H1 (cell line): Measurements from ENCODE around the gene STH. TPM values are rescaled to one million over a fixed set of nuclear protein-coding genes. Genes with fewer than 3 reads are reported as not detected.

Experiments
- CTCF ChIA-PET: fragments of 300-600 bp; sonication (Branson Sonifier 250); formaldehyde crosslinking; loops from one replicate; lab custom pipeline; 2021; ENCODE audit not compliant: partially characterized antibody; lab: Charles Lee
- POLR2A ChIA-PET: fragments of 300-600 bp; sonication (Branson Sonifier 250); formaldehyde crosslinking; loops from one replicate; lab custom pipeline; 2021; ENCODE audit warnings: inconsistent platforms; ENCODE audit not compliant: partially characterized antibody; lab: Charles Lee
- DNase-seq, 2 experiments: peaks; one replicate each; pipeline versions ENCODE4 v3.0.0 to v3.0.0-alpha.2; 2010 to 2022; ENCODE audit warnings: low spot score in 2 of 2, low read depth in 1 of 2, mixed read lengths in 1 of 2
- FAIRE-seq: peaks from 2 replicates; lab custom pipeline; 2011; peaks lifted over from hg19 to GRCh38; lab: Jason Lieb, UNC
- H2AFZ ChIP-seq: 2 replicates; pipeline ENCODE4 v1.8.1; 2012; ENCODE audit warnings: low read length, inconsistent platforms
- H2AK5ac ChIP-seq: 2 replicates; pipeline ENCODE4 v1.6.1; 2013; ENCODE audit warnings: low read depth, low read length
- H2BK120ac ChIP-seq: replicated peaks from 2 replicates; pipeline ENCODE3; 2013; ENCODE audit warnings: low read depth, low read length, inconsistent platforms
- H2BK12ac ChIP-seq: 2 replicates; pipeline ENCODE4 v1.6.1; 2013; ENCODE audit warnings: low read depth, low read length
- H2BK15ac ChIP-seq: 2 replicates; pipeline ENCODE4 v1.6.1; 2013; ENCODE audit warnings: low read length
- H2BK20ac ChIP-seq: 2 replicates; pipeline ENCODE4 v1.6.1; 2013; ENCODE audit warnings: low read length
- H2BK5ac ChIP-seq: 2 replicates; pipeline ENCODE4 v1.6.1; 2013; ENCODE audit warnings: low read depth, low read length
- H3K14ac ChIP-seq: 2 replicates; pipeline ENCODE4 v1.6.1; 2013; ENCODE audit warnings: inconsistent platforms; ENCODE audit not compliant: insufficient read length
- H3K18ac ChIP-seq: 2 replicates; pipeline ENCODE4 v1.6.1; 2013; ENCODE audit warnings: low read length; ENCODE audit errors: extremely low read depth
- H3K23ac ChIP-seq: 2 replicates; pipeline ENCODE4 v1.6.1; 2013; ENCODE audit warnings: inconsistent platforms; ENCODE audit not compliant: insufficient read length
- H3K23me2 ChIP-seq: 2 replicates; pipeline ENCODE4 v1.6.1; 2013; ENCODE audit warnings: low read depth, low read length
- H3K27ac ChIP-seq: 2 replicates; pipeline ENCODE4 v1.6.1; 2011; ENCODE audit warnings: low read depth, low read length, inconsistent platforms
- H3K27me3 ChIP-seq, 4 experiments: replicated peaks in 1 of 4; 1 replicate in 1 of 4; 2 replicates in 3 of 4; pipeline versions ENCODE4 v1.6.1 to v1.8.1; 2011 to 2013; ENCODE audit warnings: low read length in 3 of 4, mild to moderate bottlenecking in 3 of 4, inconsistent platforms in 2 of 4, mixed read lengths in 2 of 4, moderate library complexity in 1 of 4; ENCODE audit not compliant: control insufficient read depth in 3 of 4, insufficient read depth in 3 of 4; ENCODE audit errors: extremely low read depth in 1 of 4
- H3K36me3 ChIP-seq, 4 experiments: 2 replicates each; pipeline versions ENCODE4 v1.6.1 to v1.8.1; 2011 to 2013; ENCODE audit warnings: mild to moderate bottlenecking in 4 of 4, low read length in 3 of 4, moderate library complexity in 2 of 4, control low read depth in 1 of 4, inconsistent platforms in 1 of 4; ENCODE audit not compliant: insufficient read depth in 4 of 4, control insufficient read depth in 2 of 4
- H3K4ac ChIP-seq: replicated peaks from 2 replicates; pipeline ENCODE3; 2013; ENCODE audit warnings: low read length, low read depth, mixed read lengths, inconsistent platforms; ENCODE audit not compliant: insufficient read length
- H3K4me1 ChIP-seq, 4 experiments: replicated peaks in 1 of 4; 1 replicate in 1 of 4; 2 replicates in 3 of 4; pipeline versions ENCODE4 v1.6.1 to v1.8.1; 2011 to 2013; ENCODE audit warnings: low read length in 3 of 4, inconsistent platforms in 2 of 4, mixed read lengths in 1 of 4; ENCODE audit not compliant: insufficient read depth in 4 of 4, control insufficient read depth in 3 of 4
- H3K4me2 ChIP-seq, 2 experiments: 2 replicates each; pipeline versions ENCODE4 v1.6.1 to v1.8.1; 2011 to 2013; ENCODE audit warnings: low read depth in 2 of 2, low read length in 2 of 2, control low read depth in 1 of 2, inconsistent platforms in 1 of 2, mild to moderate bottlenecking in 1 of 2; ENCODE audit not compliant: insufficient read depth in 1 of 2
- H3K4me3 ChIP-seq, 4 experiments: fragments of 200-600, 300-600 bp in 1 of 4; sonication (generic), shearing (Covaris generic), sonication (Bioruptor Twin) in 1 of 4; 2 replicates each; pipeline versions ENCODE4 v1.5.1 to v1.8.1; 2011 to 2016; ENCODE audit warnings: low read length in 4 of 4, low read depth in 3 of 4, control low read depth in 2 of 4, inconsistent platforms in 2 of 4, mild to moderate bottlenecking in 2 of 4, mixed read lengths in 1 of 4, moderate library complexity in 1 of 4; ENCODE audit not compliant: insufficient read depth in 2 of 4; ENCODE audit errors: extremely low read depth in 1 of 4
- H3K56ac ChIP-seq: replicated peaks from 2 replicates; pipeline ENCODE3; 2013; ENCODE audit warnings: low read depth, mild to moderate bottlenecking, mixed read lengths, low read length, inconsistent platforms; ENCODE audit not compliant: insufficient read length
- H3K79me1 ChIP-seq: 2 replicates; pipeline ENCODE4 v1.6.1; 2013; ENCODE audit warnings: low read depth, low read length, control low read depth
- H3K79me2 ChIP-seq, 2 experiments: 2 replicates each; pipeline versions ENCODE4 v1.6.1 to v1.8.1; 2012 to 2013; ENCODE audit warnings: low read length in 2 of 2, mild to moderate bottlenecking in 2 of 2, inconsistent platforms in 1 of 2; ENCODE audit not compliant: insufficient read depth in 2 of 2, control insufficient read depth in 1 of 2
- H3K9ac ChIP-seq, 4 experiments: replicated peaks in 1 of 4; 1 replicate in 1 of 4; 2 replicates in 3 of 4; pipeline versions ENCODE4 v1.6.1 to v1.8.1; 2011 to 2013; ENCODE audit warnings: low read depth in 3 of 4, low read length in 3 of 4, control low read depth in 2 of 4, mild to moderate bottlenecking in 2 of 4, moderate library complexity in 2 of 4, inconsistent platforms in 1 of 4; ENCODE audit errors: extremely low read depth in 1 of 4
- H3K9me3 ChIP-seq, 2 experiments: 2 replicates each; pipeline versions ENCODE4 v1.6.1 to v1.8.1; 2012 to 2013; ENCODE audit warnings: mild to moderate bottlenecking in 2 of 2, moderate library complexity in 2 of 2, control low read depth in 1 of 2, inconsistent platforms in 1 of 2, low read depth in 1 of 2, low read length in 1 of 2, mixed read lengths in 1 of 2; ENCODE audit not compliant: insufficient read depth in 2 of 2
- H4K20me1 ChIP-seq, 2 experiments: replicated peaks in 1 of 2; 2 replicates each; pipeline versions ENCODE3 to v1.8.1; 2011 to 2013; ENCODE audit warnings: inconsistent platforms in 2 of 2, low read length in 2 of 2, mild to moderate bottlenecking in 1 of 2; ENCODE audit not compliant: insufficient read depth in 2 of 2, control insufficient read depth in 1 of 2
- H4K5ac ChIP-seq: 2 replicates; pipeline ENCODE4 v1.6.1; 2013; ENCODE audit warnings: low read length, low read depth, mixed read lengths, inconsistent platforms; ENCODE audit not compliant: insufficient read length
- H4K8ac ChIP-seq: 2 replicates; pipeline ENCODE4 v1.8.0; 2013; ENCODE audit warnings: mild to moderate bottlenecking, moderate library complexity, low read length, inconsistent platforms; ENCODE audit not compliant: insufficient read depth; ENCODE audit errors: extremely low read depth
- H4K91ac ChIP-seq: replicated peaks from 2 replicates; pipeline ENCODE3; 2013; ENCODE audit warnings: low read length, mixed read lengths, inconsistent platforms; ENCODE audit not compliant: insufficient read length
- ATF2 ChIP-seq: IDR thresholded peaks from 2 replicates; pipeline ENCODE4 v1.6.1; 2012; ENCODE audit warnings: low read length, inconsistent platforms
- CBX5 ChIP-seq: fragments of 300-800, 300-1000 bp; sonication (generic); IDR thresholded peaks from 2 replicates; pipeline ENCODE4 v1.7.1; 2016; ENCODE audit warnings: antibody characterized with exemption, low read length, low read depth
- CBX8 ChIP-seq: fragments of 300-800, 300-1000 bp; sonication (generic); IDR thresholded peaks from 2 replicates; pipeline ENCODE4 v1.7.1; 2016; ENCODE audit warnings: low read depth, low read length, borderline replicate concordance
- CEBPB ChIP-seq: IDR thresholded peaks from 2 replicates; pipeline ENCODE4 v1.6.1; 2012; ENCODE audit warnings: low read depth, low read length
- EGR1 ChIP-seq: IDR thresholded peaks from 2 replicates; pipeline ENCODE4 v1.6.1; 2011; ENCODE audit warnings: low read depth, low read length, borderline replicate concordance
- EZH2 ChIP-seq: fragments of 200-600 bp; sonication (generic); IDR thresholded peaks from 2 replicates; pipeline ENCODE4 v1.7.1; 2012; ENCODE audit warnings: low read depth, mild to moderate bottlenecking, moderate library complexity, low read length, inconsistent platforms; ENCODE audit not compliant: severe bottlenecking
- FOSL1 ChIP-seq: IDR thresholded peaks from 2 replicates; pipeline ENCODE4 v1.6.1; 2011; ENCODE audit warnings: mild to moderate bottlenecking, low read depth, low read length, moderate library complexity; ENCODE audit not compliant: insufficient read depth
- NANOG ChIP-seq: IDR thresholded peaks from 2 replicates; pipeline ENCODE4 v1.6.1; 2011; ENCODE audit warnings: low read length, low read depth, mild to moderate bottlenecking, inconsistent platforms; ENCODE audit not compliant: insufficient read depth, poor library complexity, severe bottlenecking
- RFX5 ChIP-seq: IDR thresholded peaks from 2 replicates; pipeline ENCODE4 v1.6.1; 2011; ENCODE audit warnings: low read depth, low read length, improper control_type of control experiment, borderline replicate concordance
- WGBS, 2 experiments: shearing (Covaris generic) in 1 of 2; methylation state at CpG; one replicate each; pipeline versions ENCODE4 v1.1.6 to v1.1.7; 2013 to 2015; ENCODE audit warnings: low lambda C conversion rate in 2 of 2, mixed read lengths in 2 of 2, inconsistent platforms in 1 of 2, low coverage in 1 of 2, missing lambda C conversion rate in 1 of 2; ENCODE audit not compliant: insufficient replicate concordance in 2 of 2, insufficient coverage in 1 of 2, insufficient read length in 1 of 2; ENCODE audit errors: extremely low coverage in 1 of 2, missing lambda C conversion rate in 1 of 2; 5-methylcytosine and 5-hydroxymethylcytosine counted together
- polyA plus RNA-seq, 7 experiments: library from polyadenylated mRNA; depleted of rRNA in 3 of 7; stranded (reverse) in 5 of 7; unstranded in 2 of 7; fragments of >200 nt in 5 of 7; fragments of 200-250 nt in 2 of 7; gene quantifications; 1 replicate in 5 of 7; 2 replicates in 1 of 7; 4 replicates in 1 of 7; pipeline versions ENCODE4 v1.2.1 to v1.2.3, GENCODE V29; 2011 to 2013; ENCODE audit warnings: missing spikeins in 2 of 7, mixed read lengths in 2 of 7
- total RNA-seq: library from RNA; stranded (reverse); fragmentation: NEBNext Ultra II Directional; extraction: Animal tissue kit (Norgen Biotek cat#: 25700); gene quantifications from 2 replicates; pipeline ENCODE4 v1.2.1, GENCODE V29; 2021

Gene STH
- total and polyA plus RNA-seq, 2 of the 8 experiments (the other 6 are each of a cell fraction or from before 2014, with no cell fraction given) = not detected

- H3K79me1 ChIP-seq = no peaks in the 10 kb centered on the region
- H2BK20ac ChIP-seq = no peak overlapping the region
- H3K36me3 ChIP-seq = no peaks in the 10 kb centered on the region
- no peak overlapping the region for H4K91ac ChIP-seq
- H2BK120ac ChIP-seq = no peak overlapping the region
- no peak overlapping the region for H3K14ac ChIP-seq
- no peak overlapping the region for H2BK15ac ChIP-seq
- H3K4me1 ChIP-seq = peaks cover 0 to under 1% (median 0%) of the 10 kb centered on the region in 4 experiments; a peak in 1 of 7 replicates
- H4K8ac ChIP-seq = no peak overlapping the region
- no peak overlapping the region for H3K18ac ChIP-seq
- FAIRE-seq (no peak), DNase-seq (no peak)
- no peak overlapping the region for H2BK12ac ChIP-seq
- WGBS, 2 experiments = 90% methylated on average over 2 of the region's 2 CpGs; no CpG with 5 or more reads in 1 of the 2 experiments
- no peak overlapping the region for H3K4ac ChIP-seq
- no peaks in the 10 kb centered on the region for H4K20me1 ChIP-seq
- H3K56ac ChIP-seq = no peak overlapping the region
- H3K79me2 ChIP-seq = no peaks in the 10 kb centered on the region
- no peak overlapping the region for H3K4me3 ChIP-seq
- no peak overlapping the region for H2AK5ac ChIP-seq
- H3K23ac ChIP-seq = no peak overlapping the region
- no peaks in the 10 kb centered on the region for H3K9me3 ChIP-seq
- no peak overlapping the region for H2AFZ ChIP-seq
- no peak overlapping the region for H3K27ac ChIP-seq
- ChIA-PET POLR2A (interaction anchor here (0.6 kb wide), 1 partner anchor 325 kb away, joined by 5 read pairs; no protein-coding TSS in a partner anchor), CTCF (interaction anchor here (1.0 to 4.4 kb wide), 4 partner anchors 11 to 114 kb away, joined by 3 to 22 read pairs (median 6); no protein-coding TSS in a partner anchor)
- no peak overlapping the region for H4K5ac ChIP-seq
- peaks cover 10% of the 10 kb centered on the region; the same call in 1 of the 2 replicates for H3K23me2 ChIP-seq
- no peak overlapping the region for H2BK5ac ChIP-seq
- H3K27me3 ChIP-seq = peaks cover 0 to 2% (median 0%) of the 10 kb centered on the region in 4 experiments; a peak in 1 of 7 replicates
- H3K9ac ChIP-seq = no peak overlapping the region
- no peak overlapping the region for H3K4me2 ChIP-seq
- TF ChIP-seq CBX5 (no peak), FOSL1 (no peak), CEBPB (no peak), RFX5 (no peak), EGR1 (no peak), EZH2 (no peak), ATF2 (no peak), CBX8 (no peak), NANOG (no peak)
Observed at GRCh38 chr17:45966606-45967280, 32.3 kb upstream of the STH start.
